ENCODE data around the gene SLC26A5.

Gene SLC26A5

GRCh38 chr7:103347507-103348267 is 98.3 kb downstream of the SLC26A5 start, which contains the start of gene PSMC2:
Gene PSMC2 (plus strand): TSS chr7:103347643. CDS start chr7:103347712, 69 bp downstream.
- peak; percentile 8 for DNase-seq

GRCh38 chr7:103346396-103346795 is 99.6 kb downstream of the SLC26A5 start:
- DNase-seq = no peak

- peak; percentile 47 for DNase-seq
Observed at GRCh38 chr7:103344453-103345149, 101.4 kb downstream of the SLC26A5 start, which contains the start of gene DNAJC2. Gene DNAJC2 (minus strand): TSS chr7:103344767. CDS start chr7:103344622, 145 bp downstream.

- DNase-seq = no peak
Observed at GRCh38 chr7:103343758-103344452, 102.1 kb downstream of the SLC26A5 start.

- no peak for DNase-seq
Observed at GRCh38 chr7:103343332-103343731, 102.7 kb downstream of the SLC26A5 start.

GRCh38 chr7:103341466-103341865 is 104.5 kb downstream of the SLC26A5 start:
- no peak for DNase-seq

GRCh38 chr7:103338864-103339263 is 107.1 kb downstream of the SLC26A5 start:
- no peak for DNase-seq

- DNase-seq = no peak
Observed at GRCh38 chr7:103336761-103337160, 109.2 kb downstream of the SLC26A5 start.

GRCh38 chr7:103325744-103326143 is 120.3 kb downstream of the SLC26A5 start:
- DNase-seq = no peak
